Superior temporal gyrus (tissue), 1 donor: ENCODE measurements around the gene EGLN1.
"Not testable (repeated sequence)": the region's sequence is repeated elsewhere in the genome, so short reads cannot be mapped to it uniquely, and the experiment has no call there.

Experiments used
- DNase-seq: peaks from one replicate; pipeline ENCODE4 v3.0.0-alpha.2; 2016; ENCODE audit errors: extremely low spot score

EGLN1 gene

DNA sequence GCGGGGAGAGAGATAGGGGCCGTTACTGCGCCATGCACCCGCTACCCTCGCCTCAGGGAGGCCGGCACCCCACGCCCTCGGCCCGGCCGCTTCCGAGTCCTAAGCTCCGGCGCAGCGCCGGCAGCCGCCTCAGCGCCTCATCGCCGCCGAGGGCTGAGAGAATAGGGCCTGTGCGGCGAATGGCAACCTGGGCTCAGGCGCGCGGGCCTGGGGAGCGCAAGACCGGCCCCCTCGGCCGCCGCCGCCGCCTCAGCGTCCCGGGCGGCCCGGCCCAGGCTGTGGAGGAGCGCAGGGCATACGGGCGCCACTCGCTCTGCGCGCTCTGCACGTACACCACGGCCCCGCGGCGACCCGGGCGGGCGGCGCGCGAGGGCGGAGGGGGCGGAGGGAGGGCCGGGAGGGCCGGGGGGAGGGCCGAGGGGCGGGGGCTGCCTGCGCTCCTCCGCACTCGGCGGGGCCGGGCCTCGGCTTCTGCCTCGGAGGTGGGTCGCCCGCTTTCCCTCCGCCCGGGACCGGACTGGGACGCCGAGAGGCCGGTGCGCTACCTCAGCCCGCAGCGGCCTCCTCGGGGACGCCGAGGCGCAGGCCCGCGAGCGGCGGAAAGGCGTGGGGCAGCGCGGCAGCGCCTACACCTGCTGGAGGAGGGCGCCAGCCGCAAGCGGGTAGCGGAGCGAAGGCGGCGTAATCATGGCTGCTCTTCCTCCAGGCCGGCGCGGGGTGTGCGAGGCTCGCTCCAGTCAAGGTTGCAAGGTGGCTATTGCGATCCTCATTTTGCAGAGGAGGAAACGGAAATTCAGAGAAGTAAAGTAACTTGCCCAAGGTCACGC lies at the start of gene EGLN1:
TSS of gene EGLN1 (minus strand) at position 317 of the 827 bp plus-strand sequence. CDS start 399 bp downstream, outside the sequence.
- peak; percentile 66 for DNase-seq

DNA sequence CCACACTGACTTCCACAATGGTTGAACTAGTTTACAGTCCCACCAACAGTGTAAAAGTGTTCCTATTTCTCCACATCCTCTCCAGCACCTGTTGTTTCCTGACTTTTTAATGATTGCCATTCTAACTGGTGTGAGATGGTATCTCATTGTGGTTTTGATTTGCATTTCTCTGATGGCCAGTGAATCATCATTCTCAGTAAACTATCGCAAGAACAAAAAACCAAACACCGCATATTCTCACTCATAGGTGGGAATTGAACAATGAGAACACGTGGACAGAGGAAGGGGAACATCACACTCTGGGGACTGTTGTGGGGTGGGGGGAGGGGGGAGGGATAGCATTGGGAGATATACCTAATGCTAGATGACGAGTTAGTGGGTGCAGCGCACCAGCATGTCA lies 49.4 kb upstream of the EGLN1 start:
- not testable (repeated sequence) for DNase-seq

DNA sequence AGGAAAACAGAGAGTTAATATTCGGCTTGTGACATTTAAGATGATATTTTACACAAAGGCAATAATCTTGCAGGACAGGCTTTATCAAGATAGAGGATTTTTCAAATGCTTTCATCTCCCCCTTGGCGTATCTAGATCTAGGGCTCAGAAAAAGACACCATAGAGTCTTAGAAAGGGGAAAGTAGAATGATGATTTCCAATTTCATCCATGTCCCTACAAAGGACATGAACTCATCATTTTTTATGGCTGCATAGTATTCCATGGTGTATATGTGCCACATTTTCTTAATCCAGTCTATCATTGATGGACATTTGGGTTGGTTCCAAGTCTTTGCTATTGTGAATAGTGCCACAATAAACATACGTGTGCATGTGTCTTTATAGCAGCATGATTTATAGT lies 48.9 kb upstream of the EGLN1 start:
- DNase-seq, result not testable (repeated sequence)

DNA sequence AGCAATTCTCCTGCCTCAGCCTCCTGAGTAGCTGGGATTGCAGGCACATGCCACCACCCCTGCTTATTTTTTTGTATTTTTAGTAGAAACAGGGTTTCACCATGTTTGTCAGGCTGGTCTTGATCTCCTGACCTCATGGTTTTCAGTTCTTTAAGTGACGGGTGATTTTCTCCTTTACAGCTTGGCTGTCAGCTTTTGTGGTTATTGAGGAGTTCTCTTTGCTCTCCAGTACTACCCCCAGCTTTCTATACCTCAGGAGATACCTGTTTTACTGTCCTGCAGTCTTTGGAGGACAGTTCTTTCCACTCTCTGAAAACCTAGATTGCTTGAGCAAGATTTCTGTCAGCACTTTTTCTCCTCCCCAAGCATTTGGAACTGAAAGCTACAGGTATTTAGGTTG lies 45.9 kb upstream of the EGLN1 start:
- no peak for DNase-seq

DNA sequence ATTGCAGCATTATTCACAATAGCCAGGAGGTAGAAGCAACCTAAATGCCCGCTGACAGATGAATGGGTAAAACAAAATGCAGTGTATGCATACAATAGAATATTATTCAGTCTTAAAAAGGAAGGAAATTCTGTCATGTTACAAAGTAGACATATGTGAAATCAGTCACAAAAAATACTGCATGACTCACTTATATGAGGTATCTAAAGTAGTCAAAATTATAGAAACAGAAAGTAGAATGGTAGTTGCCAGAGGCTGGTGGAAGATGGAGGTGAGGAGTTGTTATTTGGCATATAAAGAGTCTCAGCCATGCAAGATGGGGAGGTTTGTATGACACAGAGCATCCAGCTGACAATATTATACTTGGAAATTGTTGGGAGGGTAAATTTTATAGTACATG lies 43.0 kb upstream of the EGLN1 start:
- no peak for DNase-seq

- no peak for DNase-seq
These were observed 41.5 kb upstream of the EGLN1 start for GRCh38 chr1:231463541-231463940.

DNA sequence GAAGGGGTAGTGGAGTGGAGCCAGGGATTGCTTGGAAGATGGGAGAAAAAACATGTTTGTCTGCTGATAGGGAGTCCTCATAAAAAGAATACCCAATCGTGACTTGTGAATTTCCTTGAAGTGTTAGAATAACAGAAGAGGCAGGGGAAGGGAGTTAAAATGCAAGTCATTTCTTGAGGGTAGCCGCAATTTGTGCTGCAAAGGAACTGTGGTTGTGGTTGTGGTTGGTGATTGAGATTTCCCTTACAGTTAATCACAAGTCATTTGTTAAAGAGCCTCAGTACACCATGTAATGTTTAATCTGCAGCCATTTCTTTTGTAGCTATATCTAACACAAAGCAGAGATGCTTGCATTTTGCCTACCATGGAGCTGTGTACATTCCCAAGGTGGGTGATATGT lies 38.5 kb upstream of the EGLN1 start:
- no peak for DNase-seq

GRCh38 chr1:231459438-231459837 lies 37.4 kb upstream of the EGLN1 start:
- not testable (repeated sequence) for DNase-seq

DNA sequence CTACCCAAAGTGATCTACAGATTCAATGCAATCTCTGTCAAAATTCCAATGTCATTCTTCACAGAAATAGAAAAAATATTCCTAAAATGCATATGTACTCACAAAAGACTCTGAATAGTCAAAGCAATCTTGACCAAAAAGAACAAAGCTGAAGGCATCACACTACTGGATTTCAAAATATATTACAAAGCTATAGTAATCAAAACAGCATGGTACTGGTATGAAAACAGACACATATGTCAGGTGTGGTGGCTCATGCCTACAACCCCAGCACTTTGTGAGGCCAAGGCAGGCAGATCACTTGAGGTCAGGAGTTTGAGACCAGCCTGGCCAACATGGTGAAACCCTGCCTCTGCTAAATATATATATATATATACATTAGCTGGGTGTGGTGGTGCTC lies 35.9 kb upstream of the EGLN1 start:
- DNase-seq, result not testable (repeated sequence)

DNA sequence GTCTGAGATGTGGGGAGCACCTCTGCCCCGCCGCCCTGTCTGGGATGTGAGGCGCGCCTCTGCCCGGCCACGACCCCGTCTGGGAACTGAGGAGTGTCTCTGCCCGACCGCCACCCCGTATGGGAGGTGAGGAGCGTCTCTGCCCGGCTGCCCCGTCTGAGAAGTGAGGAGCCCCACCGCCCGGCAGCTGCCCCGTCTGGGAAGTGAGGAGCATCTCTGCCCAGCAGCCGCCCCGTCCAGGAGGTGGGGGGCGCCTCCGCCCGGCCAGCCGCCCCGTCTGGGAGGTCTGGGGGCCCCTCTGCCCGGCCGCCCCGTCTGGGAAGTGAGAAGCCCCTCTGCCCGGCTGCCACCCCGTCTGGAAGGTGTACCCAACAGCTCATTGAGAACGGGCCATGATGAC lies 32.0 kb upstream of the EGLN1 start:
- DNase-seq, result not testable (repeated sequence)

GRCh38 chr1:231446138-231446537 lies 24.1 kb upstream of the EGLN1 start:
- no peak for DNase-seq

- DNase-seq, result no peak
These were observed 22.0 kb upstream of the EGLN1 start for GRCh38 chr1:231444059-231444458.

- no peak for DNase-seq
These were observed 21.3 kb upstream of the EGLN1 start for GRCh38 chr1:231443363-231443762.

GRCh38 chr1:231442735-231443134 lies 20.6 kb upstream of the EGLN1 start:
- no peak for DNase-seq

DNA sequence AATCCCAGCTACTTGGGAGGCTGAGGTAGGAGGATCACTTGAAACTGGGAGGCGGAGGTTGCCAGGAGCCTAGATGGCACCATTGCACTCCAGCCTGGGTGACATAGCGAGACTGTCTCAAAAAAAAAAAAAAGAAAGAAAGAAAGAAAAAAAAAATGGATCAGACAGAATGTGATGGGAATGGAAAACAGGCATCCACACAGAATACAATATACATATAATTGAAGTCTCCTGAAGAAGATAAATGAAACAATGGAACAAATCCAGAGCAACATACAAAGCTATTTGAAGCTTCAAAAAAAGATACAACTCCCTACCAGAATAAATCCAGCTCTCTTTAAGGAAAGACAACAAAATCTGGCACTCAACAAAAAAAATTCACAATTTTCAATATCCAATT lies 10.9 kb upstream of the EGLN1 start:
- DNase-seq, result no peak

- no peak for DNase-seq
These were observed 9.8 kb upstream of the EGLN1 start for GRCh38 chr1:231431665-231432415.

GRCh38 chr1:231430678-231431352 lies 8.7 kb upstream of the EGLN1 start:
- DNase-seq, result not testable (repeated sequence)

DNA sequence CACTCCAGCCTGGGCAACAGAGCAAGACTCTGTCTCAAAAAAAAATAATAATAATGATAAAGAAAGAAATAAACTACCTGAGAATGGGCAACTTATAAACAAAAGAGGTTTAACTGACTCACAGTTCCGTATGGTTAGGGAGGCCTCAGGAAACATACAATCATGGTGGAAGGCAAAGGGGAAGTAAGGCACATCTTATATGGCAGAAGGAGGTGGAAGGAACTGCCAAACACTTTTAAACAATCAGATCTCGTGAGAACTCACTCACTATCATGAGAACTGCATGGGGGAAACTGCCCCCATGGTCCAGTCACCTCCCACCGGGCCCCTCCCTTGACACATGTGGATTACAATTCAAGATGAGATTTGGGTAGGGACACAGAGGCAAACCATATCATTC lies 6.3 kb upstream of the EGLN1 start:
- DNase-seq, result no peak

- no peak for DNase-seq
These were observed 3.1 kb upstream of the EGLN1 start for GRCh38 chr1:231424950-231425805.

- DNase-seq, result no peak
These were observed 1.6 kb upstream of the EGLN1 start for GRCh38 chr1:231423648-231424047.

GRCh38 chr1:231422798-231423309 lies 767 bp upstream of the EGLN1 start:
- DNase-seq, result peak; percentile 76
